ENCODE measurements around the gene OGDH.
"Not testable (repeated sequence)": the region's sequence is repeated elsewhere in the genome, so short reads cannot be mapped to it uniquely, and the experiment has no call there.

OGDH gene

DNA sequence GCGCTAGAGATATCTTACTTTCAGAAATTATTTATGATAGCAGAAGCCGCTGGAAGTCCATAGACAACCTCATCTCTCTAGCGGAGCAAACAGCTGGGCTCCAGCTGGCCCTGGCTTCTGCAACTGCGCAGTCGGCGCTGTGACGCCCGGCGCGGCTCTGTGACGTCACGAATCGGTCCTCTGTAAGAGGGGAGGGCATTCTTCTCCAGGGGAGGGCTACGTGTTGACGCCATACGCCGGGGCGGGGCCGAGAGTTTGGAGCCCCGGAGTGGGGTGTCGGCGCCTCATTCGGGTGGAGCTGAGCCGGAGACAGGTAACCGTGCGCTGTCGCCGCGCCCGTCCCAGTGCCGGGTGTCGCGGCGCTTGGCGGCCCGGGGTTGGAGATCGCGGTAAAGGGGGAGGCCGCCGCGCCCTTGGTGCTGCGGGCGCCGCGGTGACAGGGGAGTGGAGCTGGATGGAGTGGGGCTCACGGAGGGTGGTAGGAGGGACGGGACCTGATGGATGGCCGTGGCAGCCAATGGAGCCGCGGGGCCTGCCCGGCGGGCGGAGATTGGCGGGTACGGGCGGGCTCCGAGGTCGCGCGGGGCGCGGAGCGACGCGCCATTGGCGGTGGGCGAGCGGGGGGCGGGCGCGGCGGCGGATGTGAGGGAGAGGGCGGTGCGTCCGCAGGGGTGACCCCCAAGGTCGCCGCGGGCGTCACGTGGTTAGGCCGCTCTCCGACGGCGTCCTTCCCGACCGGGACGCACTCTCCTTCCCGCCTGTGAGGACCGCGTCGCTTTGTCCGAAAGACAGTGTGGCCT, at the start of gene OGDH:
Gene OGDH, plus strand, starts transcription at position 287 of the 800 bp plus-strand sequence. CDS start 17,717 bp downstream, outside the sequence.
- DNase-seq (ENCODE audit: extremely low read depth in 1 of 2, low read depth in 1 of 2) = peak; percentile 98 to 100

DNA sequence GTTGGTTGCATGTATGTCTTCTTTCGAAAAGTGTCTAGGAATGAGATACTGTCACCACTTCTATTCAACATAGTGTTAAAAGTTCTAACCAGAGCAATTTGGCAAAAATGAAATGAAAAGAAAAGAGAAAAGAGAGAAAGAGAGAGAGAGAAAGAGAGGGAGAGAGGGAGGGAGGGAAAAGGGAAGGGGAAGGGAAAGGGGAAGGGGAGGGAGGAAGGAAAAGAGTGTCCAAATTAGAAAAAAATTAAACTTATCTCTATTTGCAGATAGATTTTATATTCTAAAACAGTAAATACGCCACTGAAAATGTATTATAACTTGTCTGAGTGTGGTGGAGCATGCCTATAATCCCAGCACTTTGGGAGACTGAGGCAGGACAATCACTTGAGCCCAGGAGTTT, 48.9 kb upstream of the OGDH start:
- DNase-seq (ENCODE audit: extremely low read depth in 1 of 2, low read depth in 1 of 2) = no peak

DNA sequence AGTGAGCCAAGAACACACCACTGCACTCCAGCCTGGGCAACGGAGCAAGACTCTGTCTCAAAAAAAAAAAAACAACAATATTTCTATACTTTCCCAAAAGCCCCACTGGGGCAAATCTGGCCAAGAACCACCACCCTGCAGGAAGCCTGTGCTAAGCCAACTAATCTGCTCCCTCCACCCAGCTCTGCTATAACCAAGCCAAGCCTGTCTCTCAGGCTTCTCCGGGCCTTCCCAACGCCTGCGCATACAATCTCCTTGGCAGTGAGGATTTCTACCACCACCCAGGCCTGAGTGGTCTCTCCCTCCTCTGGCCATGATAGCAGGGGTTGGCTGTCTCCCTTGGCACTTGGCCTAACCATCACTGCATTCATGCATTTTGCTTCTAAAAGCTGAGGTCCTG, 46.9 kb upstream of the OGDH start:
- DNase-seq (ENCODE audit: extremely low read depth in 1 of 2, low read depth in 1 of 2) = no peak

DNA sequence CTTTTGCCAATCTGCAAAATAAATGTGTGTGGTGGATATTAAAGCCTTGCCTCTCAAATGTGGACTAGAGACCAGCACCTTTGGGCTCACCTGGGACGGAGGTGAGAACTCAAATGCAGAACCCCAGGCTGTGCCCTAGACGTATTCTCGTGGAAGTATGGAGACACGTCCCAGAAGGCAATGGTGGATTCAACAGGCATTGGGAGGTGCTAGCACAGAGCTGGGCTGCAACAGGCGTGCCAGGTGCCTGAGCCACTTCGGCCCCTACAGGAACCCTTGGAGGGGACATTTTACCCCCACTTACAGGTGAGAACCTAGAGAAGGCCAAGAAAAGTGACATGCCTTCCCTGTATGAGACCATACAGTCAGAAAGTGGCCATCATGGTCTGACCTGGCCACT, 44.9 kb upstream of the OGDH start:
- no peak for DNase-seq (ENCODE audit: extremely low read depth in 1 of 2, low read depth in 1 of 2)

DNA sequence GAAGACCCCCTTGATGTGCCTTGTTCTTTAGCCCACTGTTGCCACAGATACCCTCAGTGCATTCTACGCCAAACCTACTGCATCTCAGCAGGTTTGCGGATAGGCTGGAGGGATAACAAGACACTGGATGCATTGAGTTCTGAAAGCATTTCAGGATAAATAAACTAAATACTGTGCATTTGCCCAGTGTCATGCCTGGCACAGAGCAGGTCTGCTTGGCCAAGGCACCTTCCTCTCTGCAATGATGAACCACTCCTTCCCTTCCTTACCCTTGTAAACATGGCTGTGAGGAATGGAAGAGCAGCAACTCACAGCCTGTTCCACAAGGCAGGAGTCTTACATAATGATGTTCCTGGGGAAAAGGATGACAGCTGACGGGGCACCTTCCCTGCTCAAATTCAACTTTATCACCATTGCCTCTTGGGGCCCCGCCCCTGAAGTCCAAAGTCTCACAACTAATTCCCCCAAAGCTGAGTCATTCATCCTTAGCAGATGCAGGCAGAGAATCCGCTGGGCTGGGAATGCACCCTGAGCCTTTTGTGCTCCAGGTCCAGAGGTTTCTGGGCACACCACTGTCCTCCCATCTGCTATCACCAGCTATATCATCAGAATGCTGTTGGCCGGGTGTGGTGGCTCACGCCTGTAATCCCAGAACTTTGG, 44.3 kb upstream of the OGDH start:
- no peak for DNase-seq (ENCODE audit: extremely low read depth in 1 of 2, low read depth in 1 of 2)

DNA sequence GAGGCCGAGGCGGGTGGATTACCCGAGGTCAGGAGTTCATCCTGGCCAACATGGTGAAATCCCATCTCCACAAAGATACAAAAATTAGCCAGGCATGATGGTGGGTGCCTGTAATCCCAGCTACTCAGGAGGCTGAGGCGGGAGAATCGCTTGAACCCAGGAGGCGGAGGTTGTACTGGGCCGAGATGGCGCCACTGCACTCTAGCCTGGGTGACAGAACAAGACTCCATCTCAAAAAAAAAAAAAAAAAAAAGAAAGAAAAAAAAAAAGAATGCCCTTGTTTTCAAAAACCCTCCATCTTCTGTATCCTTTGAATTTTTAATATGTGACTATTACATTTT, 43.8 kb upstream of the OGDH start:
- not testable (repeated sequence) for DNase-seq (ENCODE audit: extremely low read depth in 1 of 2, low read depth in 1 of 2)

DNA sequence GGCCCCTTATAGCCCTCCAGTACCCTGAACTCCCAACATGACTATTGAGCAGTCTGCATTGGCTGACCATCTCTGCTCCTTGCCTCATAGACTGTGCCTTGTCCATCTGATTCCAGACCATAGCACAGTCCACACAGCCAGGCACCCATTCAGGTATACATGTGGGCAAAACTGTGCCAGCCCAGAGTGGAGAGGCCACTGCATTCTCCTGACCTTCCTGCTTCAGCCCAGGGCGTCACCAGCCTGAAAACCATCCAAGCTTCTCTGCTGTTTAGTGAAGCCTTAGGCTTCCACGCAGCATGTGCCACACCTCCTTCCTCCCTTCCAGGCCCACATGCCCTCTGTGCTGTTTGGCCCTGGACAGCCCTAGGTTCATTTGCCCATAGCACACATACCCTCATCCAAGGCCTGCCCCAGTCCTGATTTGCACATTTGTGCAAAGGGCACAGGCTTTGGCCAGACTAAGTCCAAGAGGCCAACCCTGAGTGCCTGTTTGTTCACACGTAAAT, 43.2 kb upstream of the OGDH start:
- DNase-seq (ENCODE audit: extremely low read depth in 1 of 2, low read depth in 1 of 2) = no peak

DNA sequence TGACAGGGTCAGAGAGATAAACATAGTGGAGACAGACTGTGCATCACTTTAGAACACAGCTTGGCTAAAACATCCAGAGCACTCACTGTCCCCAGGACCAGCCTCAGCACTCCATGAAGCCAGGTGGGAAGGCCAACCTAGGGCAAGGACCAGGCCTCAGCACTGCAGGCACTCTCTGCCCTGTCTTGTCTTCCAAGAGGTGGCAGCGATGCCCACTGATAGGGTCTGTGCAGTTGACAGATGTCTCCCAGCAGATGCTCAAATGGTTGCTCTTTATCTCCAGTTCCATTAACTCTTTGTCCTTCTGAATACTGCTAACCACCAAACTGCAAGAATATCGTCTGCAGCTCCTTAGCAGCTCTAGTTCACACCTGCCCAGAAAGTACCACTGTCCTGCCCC, 41.8 kb upstream of the OGDH start:
- DNase-seq (ENCODE audit: extremely low read depth in 1 of 2, low read depth in 1 of 2) = no peak

DNA sequence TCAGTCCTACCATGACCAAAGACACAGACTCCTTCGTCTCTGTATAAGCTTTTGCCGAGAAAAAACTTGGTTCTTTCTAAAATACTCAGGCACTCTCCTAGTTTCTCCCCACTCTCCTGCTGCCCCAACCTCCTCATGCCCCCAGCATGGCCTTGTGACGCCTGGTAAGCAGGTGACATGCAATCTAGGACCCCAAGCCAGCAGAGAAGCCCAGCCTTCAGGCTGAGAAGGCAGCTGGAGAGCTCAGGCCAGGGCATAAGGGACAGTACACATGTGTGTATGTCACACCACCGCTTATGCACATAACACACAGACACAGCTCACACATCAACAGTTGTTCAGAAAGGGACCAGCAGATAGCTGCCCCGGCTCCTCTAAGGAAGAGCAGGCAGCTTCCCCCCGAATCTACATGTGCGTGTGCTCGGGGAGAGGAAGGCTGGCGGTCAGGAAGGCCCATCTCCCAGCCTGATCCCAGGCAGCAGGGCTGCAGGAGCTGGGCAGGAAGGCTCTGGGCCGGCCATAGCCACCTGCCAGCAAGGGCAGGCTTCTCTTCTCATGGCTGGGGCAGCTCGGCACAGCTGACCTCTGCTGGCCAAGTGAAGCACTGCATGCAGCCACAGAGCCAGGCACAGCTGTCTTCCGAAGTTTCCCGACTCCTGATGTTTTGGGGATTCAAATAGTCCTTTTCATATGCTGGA, 41.2 kb upstream of the OGDH start:
- peak; percentile 19 to 45 for DNase-seq (ENCODE audit: extremely low read depth in 1 of 2, low read depth in 1 of 2)

DNA sequence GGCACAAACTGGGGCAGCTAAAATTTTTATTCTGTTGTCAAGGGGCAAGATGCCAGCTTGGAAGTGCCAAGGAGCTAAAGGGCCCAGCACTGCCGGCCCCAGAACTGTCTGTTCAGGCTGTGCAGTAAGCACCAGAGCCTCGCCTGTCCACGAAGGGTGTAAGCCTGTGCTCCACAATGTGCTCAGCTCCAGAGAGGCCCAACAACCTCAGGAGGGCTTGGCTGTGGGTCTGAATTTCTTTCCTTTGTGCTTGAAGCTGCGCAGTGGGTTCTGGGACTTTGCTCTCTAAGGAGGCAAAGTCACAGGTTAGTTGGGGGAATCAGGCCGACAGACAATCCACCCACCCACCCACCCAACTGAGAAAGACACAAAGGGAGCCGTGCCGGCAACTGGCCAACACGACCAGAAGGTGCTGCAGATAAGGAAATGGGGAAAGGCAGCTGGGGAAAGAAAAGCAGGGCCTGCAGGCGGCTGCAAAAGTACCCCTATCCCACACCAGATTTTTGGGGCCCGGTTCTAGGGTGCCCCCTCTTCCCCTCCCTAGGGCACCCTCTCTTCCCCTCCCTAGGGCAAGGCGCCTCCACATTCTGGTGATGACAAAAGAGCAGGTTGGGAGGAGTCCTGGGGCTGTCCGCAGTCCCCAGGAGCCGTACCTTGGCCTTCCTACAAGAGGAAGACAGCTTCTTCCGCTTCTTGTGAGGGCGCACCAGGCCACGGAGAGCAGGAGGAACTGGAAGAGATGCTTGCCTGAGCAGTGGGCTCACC, 40.5 kb upstream of the OGDH start:
- DNase-seq (ENCODE audit: extremely low read depth in 1 of 2, low read depth in 1 of 2) = no peak

DNA sequence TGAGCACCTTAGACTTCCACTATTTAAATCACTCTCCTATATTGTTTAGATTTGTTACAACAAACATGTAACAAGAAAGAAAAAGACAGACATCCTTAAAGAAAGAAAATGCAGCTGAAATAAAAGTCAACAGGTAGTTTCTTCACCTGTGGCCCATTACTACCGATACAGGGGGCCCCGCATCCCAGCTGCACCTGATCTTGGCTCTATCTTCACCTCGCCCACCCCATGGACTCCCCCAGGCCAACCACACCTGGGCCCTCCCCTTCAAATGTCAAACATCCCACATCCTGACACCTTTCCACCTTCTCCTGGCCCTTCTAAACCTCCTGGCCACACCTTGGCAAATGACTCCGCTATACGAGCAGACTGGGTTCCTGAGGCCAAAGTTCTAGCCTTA, 39.7 kb upstream of the OGDH start:
- no peak for DNase-seq (ENCODE audit: extremely low read depth in 1 of 2, low read depth in 1 of 2)

DNA sequence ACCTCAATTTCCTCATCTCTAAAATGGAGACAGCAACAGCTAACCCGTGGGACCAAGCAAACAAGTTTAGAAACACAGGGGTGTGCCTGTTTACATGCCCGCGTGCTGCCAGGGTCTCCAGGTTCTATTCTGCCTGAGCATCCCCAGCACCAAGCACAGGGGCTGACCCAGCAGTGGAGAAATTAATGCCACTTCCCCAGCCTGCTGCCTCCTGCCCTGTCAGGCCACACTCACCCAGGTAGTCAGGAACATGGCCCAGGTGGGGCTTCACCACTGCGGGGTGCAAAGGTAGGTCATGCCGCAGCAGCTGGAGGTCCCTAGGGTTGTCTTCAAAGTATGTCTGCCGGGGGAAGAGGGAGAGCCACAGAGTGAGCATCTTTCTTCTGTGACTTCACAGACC, 38.5 kb upstream of the OGDH start:
- DNase-seq (ENCODE audit: extremely low read depth in 1 of 2, low read depth in 1 of 2) = no peak

DNA sequence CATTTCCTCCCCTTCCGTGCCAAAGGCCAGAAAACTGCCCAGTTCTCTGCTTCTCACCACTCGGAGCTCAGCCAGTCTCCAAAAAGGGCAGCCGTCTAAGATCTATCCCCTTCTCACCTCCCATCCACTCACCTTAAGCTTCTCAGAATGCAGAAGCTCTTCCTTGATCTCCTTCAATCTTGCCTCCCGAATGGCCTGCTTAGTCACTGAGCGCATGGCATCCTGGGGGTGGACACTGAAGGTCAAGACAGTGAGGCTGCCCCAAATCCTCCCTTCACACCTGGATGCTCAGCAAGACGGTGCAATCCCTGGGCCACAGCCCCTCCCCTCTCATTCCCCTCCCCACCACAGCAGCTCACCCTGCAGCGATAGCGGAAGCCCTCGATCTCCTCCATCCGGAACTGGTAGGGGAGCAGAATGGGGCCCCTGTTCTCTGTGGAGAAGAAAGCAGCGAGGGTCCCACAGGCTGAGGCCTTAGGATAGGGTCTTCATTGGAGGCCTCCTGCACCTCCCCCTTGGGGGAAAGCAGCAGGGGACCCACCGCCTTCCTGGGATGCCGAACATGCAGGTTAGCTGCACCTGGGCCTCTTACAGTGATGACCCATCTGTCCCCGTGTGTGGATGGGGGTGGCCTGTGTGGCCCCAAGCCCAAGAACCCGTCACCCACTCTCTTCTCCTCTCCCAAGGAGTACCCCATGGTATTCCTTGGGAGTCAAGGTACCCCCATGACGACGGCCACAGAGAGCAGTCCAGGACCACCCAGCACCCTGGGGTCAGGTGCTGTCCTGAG, 37.5 kb upstream of the OGDH start:
- no peak for DNase-seq (ENCODE audit: extremely low read depth in 1 of 2, low read depth in 1 of 2)

DNA sequence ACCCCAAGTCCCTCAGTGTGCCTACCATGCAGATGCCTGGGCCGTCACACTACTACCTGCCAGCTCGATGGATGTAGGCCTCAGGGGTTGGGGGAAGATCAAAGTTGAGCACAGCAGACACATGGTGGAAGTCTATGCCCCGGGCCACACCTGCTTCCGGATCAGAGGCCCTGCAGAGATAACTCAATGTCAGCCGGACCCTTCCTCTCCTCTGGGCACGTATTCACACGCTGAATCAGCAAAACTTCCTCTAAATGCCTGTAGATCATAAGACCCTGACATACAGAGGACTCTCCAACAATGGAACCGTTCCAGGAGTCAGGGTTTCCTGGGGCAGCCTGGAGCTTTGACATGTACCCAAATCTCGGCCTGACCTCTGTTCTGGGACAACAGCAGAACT, 36.5 kb upstream of the OGDH start:
- no peak for DNase-seq (ENCODE audit: extremely low read depth in 1 of 2, low read depth in 1 of 2)

DNA sequence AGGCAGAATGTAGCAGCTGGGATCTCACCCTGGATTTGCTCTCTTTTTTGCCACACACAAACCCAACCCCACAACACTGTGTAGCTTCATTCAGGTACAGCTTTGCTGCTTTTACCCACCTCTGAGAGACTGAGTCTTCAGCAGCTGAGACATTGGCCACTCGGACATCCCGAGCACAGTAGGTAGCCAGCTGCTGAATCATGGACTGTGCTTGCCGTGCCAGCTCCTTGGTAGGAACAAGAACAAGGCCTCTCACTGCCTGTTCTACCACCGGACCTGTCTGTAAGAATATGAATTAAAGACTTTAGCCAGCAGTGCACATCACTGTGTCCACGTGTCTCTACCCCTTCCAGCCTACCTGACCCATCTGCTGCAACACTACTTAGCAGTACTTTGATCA, 33.7 kb upstream of the OGDH start:
- DNase-seq (ENCODE audit: extremely low read depth in 1 of 2, low read depth in 1 of 2) = no peak

DNA sequence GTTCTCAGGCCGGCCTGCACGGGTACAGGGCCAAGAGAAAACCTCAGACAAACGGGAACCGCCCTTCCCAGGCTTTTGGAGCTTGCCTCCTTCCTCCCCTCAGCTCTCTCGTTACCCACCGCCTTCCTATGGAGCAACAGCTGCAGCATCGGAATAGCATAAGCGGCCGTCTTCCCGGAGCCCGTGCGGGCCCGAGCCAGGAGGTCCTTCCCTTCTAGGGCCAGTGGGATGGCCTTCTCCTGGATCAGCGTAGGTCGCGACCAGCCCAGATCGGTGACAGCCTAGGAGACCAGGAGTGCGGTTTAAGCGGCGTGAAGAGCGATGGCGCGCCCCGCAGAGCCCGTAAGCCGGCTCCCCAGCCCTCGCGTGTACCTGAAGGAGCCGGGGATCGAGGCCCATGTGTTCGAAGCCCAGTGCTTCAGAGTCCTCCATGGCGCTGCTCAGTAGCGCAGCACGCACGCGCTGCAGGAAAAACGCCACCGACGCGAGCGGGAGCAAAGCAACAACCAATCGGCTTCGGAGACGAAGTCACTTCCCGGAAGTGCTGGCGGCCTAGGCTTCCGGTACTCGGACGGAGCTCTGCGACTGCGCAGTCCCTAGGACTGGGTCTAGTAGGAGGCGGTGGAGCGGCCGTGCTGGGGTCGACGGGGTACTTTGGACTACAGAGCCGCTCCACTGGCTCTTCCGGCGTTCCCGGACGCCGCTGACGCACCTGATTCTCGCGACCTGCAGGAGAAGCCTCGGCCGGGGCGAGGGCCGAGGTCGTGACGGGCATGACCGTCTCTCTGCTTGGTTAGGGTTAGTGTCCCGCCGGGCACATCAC, 32.8 kb upstream of the OGDH start, which contains the start of gene DDX56:
Gene DDX56, minus strand, starts transcription at position 445 of the 823 bp plus-strand sequence. Its CDS starts 13 bp downstream, at position 432.
- DNase-seq (ENCODE audit: extremely low read depth in 1 of 2, low read depth in 1 of 2) = peak; percentile 76 to 90

DNA sequence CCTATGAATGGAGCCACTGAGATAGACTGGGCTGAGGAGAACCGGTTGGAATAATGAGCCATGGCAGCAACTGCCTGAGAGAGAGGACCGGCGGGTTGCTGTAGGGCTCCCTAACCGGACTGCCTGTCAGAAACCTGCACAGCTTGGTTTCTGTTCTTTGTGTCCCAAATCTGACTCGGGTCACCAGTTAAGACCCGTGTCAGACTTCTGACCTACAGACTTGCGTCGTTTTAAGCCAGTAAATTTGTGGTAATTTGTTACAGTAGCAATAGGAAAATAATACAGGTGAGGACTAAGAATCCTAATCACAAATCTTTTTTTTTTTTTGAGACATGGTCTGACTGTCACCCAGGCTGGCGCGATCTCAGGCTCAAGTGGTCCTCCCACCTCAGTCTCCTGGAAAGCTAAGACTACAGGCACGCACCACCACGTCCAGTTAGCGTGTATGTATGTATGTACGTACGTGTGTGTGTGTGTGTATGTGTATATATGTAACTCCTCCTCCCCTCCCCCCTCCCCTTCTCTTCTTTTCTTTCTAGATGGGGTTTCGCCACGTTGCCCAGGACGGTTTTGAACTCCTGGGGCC, 32.0 kb upstream of the OGDH start:
- no peak for DNase-seq (ENCODE audit: extremely low read depth in 1 of 2, low read depth in 1 of 2)

DNA sequence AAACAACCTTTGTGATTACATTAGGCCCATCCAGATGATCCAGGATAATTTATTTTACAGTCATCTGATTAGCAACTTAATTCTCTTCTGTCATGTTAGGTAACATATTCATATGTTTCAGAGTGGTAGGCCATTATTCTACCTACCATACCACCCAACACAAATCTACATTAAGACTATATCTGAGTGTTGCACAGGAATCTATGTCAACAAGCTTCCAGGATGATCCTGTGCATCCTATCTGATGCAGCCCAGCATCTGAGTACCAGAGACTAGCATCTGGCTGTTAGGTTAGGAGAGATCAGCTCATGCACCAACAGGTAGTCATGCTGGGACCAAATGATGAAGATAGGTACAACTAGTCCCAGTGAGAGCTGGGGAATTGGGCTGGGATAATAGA, 31.4 kb upstream of the OGDH start:
- DNase-seq (ENCODE audit: extremely low read depth in 1 of 2, low read depth in 1 of 2) = no peak

DNA sequence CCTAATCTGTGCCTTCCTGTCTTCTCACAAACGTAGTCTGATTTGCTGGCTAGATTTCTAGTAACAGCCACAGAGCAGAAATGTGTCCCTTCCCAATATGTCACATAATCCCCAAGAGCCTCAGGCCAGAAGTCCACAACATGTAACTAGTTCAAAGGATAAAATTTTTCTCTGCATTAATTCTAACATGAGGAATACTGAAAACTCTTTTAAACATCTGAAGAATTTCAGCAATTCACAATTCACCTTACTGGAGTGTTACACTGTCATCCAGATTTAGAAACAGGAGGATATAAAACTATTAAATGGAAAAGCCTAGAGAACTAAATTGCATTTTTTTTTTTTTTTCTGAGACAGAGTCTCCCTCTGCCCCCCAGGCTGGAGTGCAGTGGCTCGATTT, 30.2 kb upstream of the OGDH start:
- no peak for DNase-seq (ENCODE audit: extremely low read depth in 1 of 2, low read depth in 1 of 2)
